NCI-H2081 (cell line): Measurements from ENCODE around the gene CFAP20.
A peak's percentile ranks its signal among the peaks of the same experiment; 100 is the strongest.

Experiments used
- DNase-seq, 2 experiments: peaks; one replicate each; lab custom pipeline; 2025; lab: John Stamatoyannopoulos, UW

Gene CFAP20

GRCh38 chr16:58129097-58129936 lies at the start of gene CFAP20:
Gene CFAP20, minus strand, starts transcription at chr16:58129381. Its CDS starts 266 bp downstream, at chr16:58129115.
- peak; percentile 98 to 99 for DNase-seq

- no peak for DNase-seq
These were observed 48.2 kb upstream of the CFAP20 start for GRCh38 chr16:58177353-58177710.

GRCh38 chr16:58176608-58177352 lies 47.6 kb upstream of the CFAP20 start:
- no peak for DNase-seq

GRCh38 chr16:58170223-58170622 lies 41.0 kb upstream of the CFAP20 start:
- DNase-seq: no peak

- no peak for DNase-seq
These were observed 31.7 kb upstream of the CFAP20 start for GRCh38 chr16:58160855-58161254.

- DNase-seq: no peak
These were observed 29.5 kb upstream of the CFAP20 start for GRCh38 chr16:58158725-58159124.

GRCh38 chr16:58157951-58158540 lies 28.9 kb upstream of the CFAP20 start:
- no peak for DNase-seq

- no peak for DNase-seq
These were observed 28.1 kb upstream of the CFAP20 start for GRCh38 chr16:58157239-58157638.

- no peak for DNase-seq
These were observed 26.7 kb upstream of the CFAP20 start for GRCh38 chr16:58155839-58156238.

GRCh38 chr16:58154345-58154744 lies 25.2 kb upstream of the CFAP20 start:
- no peak for DNase-seq

GRCh38 chr16:58152246-58152868 lies 23.2 kb upstream of the CFAP20 start:
- no peak for DNase-seq

GRCh38 chr16:58148526-58148925 lies 19.3 kb upstream of the CFAP20 start:
- no peak for DNase-seq

GRCh38 chr16:58148099-58148498 lies 18.9 kb upstream of the CFAP20 start:
- no peak for DNase-seq

GRCh38 chr16:58138852-58139251 lies 9.7 kb upstream of the CFAP20 start:
- no peak for DNase-seq

- no peak for DNase-seq
These were observed 8.4 kb upstream of the CFAP20 start for GRCh38 chr16:58137581-58137980.

GRCh38 chr16:58128711-58129096 lies 477 bp downstream of the CFAP20 start:
- no peak for DNase-seq

GRCh38 chr16:58128181-58128631 lies 975 bp downstream of the CFAP20 start:
- no peak for DNase-seq

- no peak for DNase-seq
These were observed 1.5 kb downstream of the CFAP20 start for GRCh38 chr16:58127634-58128033.

GRCh38 chr16:58127033-58127556 lies 2.1 kb downstream of the CFAP20 start:
- peak; percentile 16 to 44 for DNase-seq

- no peak for DNase-seq
These were observed 2.7 kb downstream of the CFAP20 start for GRCh38 chr16:58126451-58126961.

GRCh38 chr16:58125781-58126335 lies 3.3 kb downstream of the CFAP20 start:
- no peak for DNase-seq

GRCh38 chr16:58125041-58125440 lies 4.1 kb downstream of the CFAP20 start:
- no peak for DNase-seq
